HG03432 (cell line): Measurements from ENCODE around the gene C1QTNF12.
"Not testable (repeated sequence)": the region's sequence is repeated elsewhere in the genome, so short reads cannot be mapped to it uniquely, and the experiment has no call there.

Source experiments
- ATAC-seq: cut with Tn5 transposase; IDR thresholded peaks from one replicate; pipeline ENCODE4 v1.9.1; 2021; ENCODE audit warnings: mild to moderate bottlenecking, moderate library complexity; ENCODE audit not compliant: unreplicated experiment

The C1QTNF12 gene

GRCh38 chr1:1200876-1201810, 45.4 kb downstream of the C1QTNF12 start:
- no peak for ATAC-seq

- no peak for ATAC-seq
Measured at GRCh38 chr1:1199961-1200875, 46.3 kb downstream of the C1QTNF12 start.

GRCh38 chr1:1199141-1199960, 47.2 kb downstream of the C1QTNF12 start:
- no peak for ATAC-seq

- ATAC-seq: no peak
Measured at GRCh38 chr1:1198423-1199140, 47.9 kb downstream of the C1QTNF12 start.

DNA sequence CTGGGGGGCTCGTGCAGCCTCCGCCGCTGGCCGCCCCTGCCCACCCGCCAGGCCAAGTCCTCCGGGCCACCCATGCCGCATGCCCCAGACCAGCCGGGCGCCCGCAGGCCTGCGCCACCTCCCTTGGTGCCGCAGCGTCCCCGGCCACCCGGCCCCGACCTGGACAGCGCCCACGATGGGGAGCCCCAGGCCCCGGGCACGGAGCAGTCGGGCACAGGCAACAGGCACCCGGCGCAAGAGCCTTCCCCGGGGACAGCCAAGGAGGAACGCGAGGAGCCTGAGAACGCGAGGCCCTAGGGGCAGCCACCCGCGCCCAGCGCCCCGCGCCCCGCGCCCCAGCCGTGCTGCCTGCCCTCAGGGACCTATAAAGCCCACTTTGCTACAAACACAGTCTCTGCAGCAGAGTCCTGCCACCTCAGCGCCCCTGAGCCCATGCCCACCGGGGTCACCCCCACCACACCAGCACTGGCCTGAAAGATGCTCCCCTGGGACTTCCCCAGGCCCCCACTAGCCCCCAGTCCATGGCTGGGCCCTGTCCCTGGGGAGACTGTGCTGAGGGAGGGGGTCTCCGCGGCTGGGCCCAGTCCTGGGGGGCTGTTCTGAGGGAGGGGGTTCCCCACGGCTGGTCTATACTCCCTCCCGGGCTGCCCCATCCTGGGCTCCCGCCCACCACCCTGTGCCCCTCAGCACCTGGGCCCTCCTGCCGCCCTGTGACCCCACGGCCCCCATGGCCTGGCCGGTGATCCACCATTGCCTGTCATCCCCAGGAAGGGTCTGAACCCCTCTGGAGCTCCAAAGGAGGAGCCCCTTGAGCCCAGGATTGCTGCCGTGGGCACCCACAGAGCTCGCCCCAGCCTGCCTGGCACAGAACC, 48.7 kb downstream of the C1QTNF12 start:
- no peak for ATAC-seq

- no peak for ATAC-seq
Measured at GRCh38 chr1:1197188-1197500, 49.4 kb downstream of the C1QTNF12 start.

GRCh38 chr1:1196431-1197187, 49.9 kb downstream of the C1QTNF12 start:
- no peak for ATAC-seq

GRCh38 chr1:1195726-1196125, 50.8 kb downstream of the C1QTNF12 start:
- not testable (repeated sequence) for ATAC-seq

DNA sequence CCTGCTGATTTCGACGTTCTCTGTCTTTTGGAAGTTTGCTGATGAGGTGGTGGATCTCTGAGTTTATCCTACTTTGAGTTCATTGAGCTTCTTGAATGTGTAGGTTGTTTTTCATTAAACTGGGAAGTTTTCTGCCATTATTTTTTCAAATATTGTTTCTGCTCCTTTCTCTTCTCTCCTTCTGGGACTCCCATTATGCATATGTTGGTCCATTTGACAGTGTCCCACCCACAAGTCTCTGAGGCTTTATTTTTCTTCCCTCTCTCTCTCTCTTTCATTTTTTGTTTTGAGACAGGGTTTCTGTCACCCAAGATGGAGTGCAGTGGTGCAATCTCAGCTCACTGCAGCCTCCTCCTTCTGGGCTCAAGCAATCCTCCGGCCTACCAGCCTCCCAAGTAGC, 51.8 kb downstream of the C1QTNF12 start:
- ATAC-seq: no peak
